Keratinocyte (primary cell): Measurements from ENCODE around the gene SRGN. TPM values are rescaled to one million over a fixed set of nuclear protein-coding genes. Genes with fewer than 3 reads are reported as not detected.

ENCODE experiments used
- DNase-seq: peaks from one replicate; pipeline ENCODE4 v3.0.0-alpha.2; 2011; ENCODE audit warnings: low read depth, missing footprints, low spot score
- FAIRE-seq: peaks from 2 replicates; lab custom pipeline; 2011; peaks lifted over from hg19 to GRCh38; lab: Jason Lieb, UNC
- H2AFZ ChIP-seq: 2 replicates; pipeline ENCODE4 v1.6.0; 2012; ENCODE audit warnings: low read length, control low read depth, inconsistent platforms; ENCODE audit not compliant: control insufficient read depth
- H3K27ac ChIP-seq: 2 replicates; pipeline ENCODE4 v1.5.1; 2011; ENCODE audit warnings: low read length; ENCODE audit not compliant: control insufficient read depth, insufficient read depth
- H3K27me3 ChIP-seq: 3 replicates; pipeline ENCODE4 v1.6.0; 2011; ENCODE audit warnings: low read length; ENCODE audit not compliant: control insufficient read depth, insufficient read depth; ENCODE audit errors: extremely low read depth
- H3K36me3 ChIP-seq, 2 experiments: 2 replicates in 1 of 2; 3 replicates in 1 of 2; pipeline ENCODE4 v1.5.1; 2011; ENCODE audit warnings: low read length in 2 of 2, mild to moderate bottlenecking in 1 of 2; ENCODE audit not compliant: control insufficient read depth in 2 of 2, insufficient read depth in 2 of 2; ENCODE audit errors: extremely low read depth in 1 of 2
- H3K4me1 ChIP-seq: 3 replicates; pipeline ENCODE4 v1.5.1; 2011; ENCODE audit warnings: low read length; ENCODE audit not compliant: control insufficient read depth, insufficient read depth; ENCODE audit errors: extremely low read depth
- H3K4me2 ChIP-seq: 3 replicates; pipeline ENCODE4 v1.6.0; 2011; ENCODE audit warnings: low read depth, low read length; ENCODE audit not compliant: control insufficient read depth, insufficient read depth; ENCODE audit errors: extremely low read depth
- H3K4me3 ChIP-seq, 3 experiments: fragments of 200-600 bp in 1 of 3; sonication (generic) in 1 of 3; 2 replicates in 2 of 3; 3 replicates in 1 of 3; pipeline ENCODE4 v1.5.1; 2011 to 2016; ENCODE audit warnings: low read length in 3 of 3, mild to moderate bottlenecking in 3 of 3, control low read depth in 2 of 3, inconsistent platforms in 1 of 3, low read depth in 1 of 3, mixed read lengths in 1 of 3, mixed run types in 1 of 3, moderate library complexity in 1 of 3; ENCODE audit not compliant: control insufficient read depth in 2 of 3, insufficient read depth in 2 of 3; ENCODE audit errors: extremely low read depth in 1 of 3
- H3K79me2 ChIP-seq: 2 replicates; pipeline ENCODE4 v1.6.0; 2012; ENCODE audit warnings: low read length; ENCODE audit not compliant: control insufficient read depth, insufficient read depth
- H3K9ac ChIP-seq: 3 replicates; pipeline ENCODE4 v1.6.0; 2011; ENCODE audit warnings: low read length; ENCODE audit not compliant: control insufficient read depth, insufficient read depth; ENCODE audit errors: extremely low read depth
- H3K9me1 ChIP-seq: 3 replicates; pipeline ENCODE4 v1.6.0; 2011; ENCODE audit warnings: low read length; ENCODE audit not compliant: control insufficient read depth, insufficient read depth; ENCODE audit errors: extremely low read depth
- H3K9me3 ChIP-seq: 2 replicates; pipeline ENCODE4 v1.5.1; 2012; ENCODE audit warnings: low read depth, low read length; ENCODE audit not compliant: control insufficient read depth
- H4K20me1 ChIP-seq: 3 replicates; pipeline ENCODE4 v1.6.0; 2011; ENCODE audit warnings: low read length; ENCODE audit not compliant: control insufficient read depth, insufficient read depth; ENCODE audit errors: extremely low read depth
- CTCF ChIP-seq, 3 experiments: IDR thresholded peaks in 1 of 3; conservative IDR thresholded peaks in 1 of 3; optimal IDR thresholded peaks in 1 of 3; 2 replicates in 2 of 3; 3 replicates in 1 of 3; pipeline versions ENCODE3 to v1.5.1; 2011; ENCODE audit warnings: low read length in 3 of 3, mild to moderate bottlenecking in 3 of 3, moderate library complexity in 2 of 3, control low read depth in 1 of 3, inconsistent platforms in 1 of 3; ENCODE audit not compliant: insufficient read depth in 2 of 3; ENCODE audit errors: extremely low read depth in 1 of 3
- EZH2 ChIP-seq: IDR thresholded peaks from one replicate; pipeline ENCODE4 v1.6.1; 2012; ENCODE audit warnings: inconsistent platforms, mild to moderate bottlenecking, low read length, moderate library complexity
- dilution Hi-C: fragments of 300-500 bp; cut with MboI; formaldehyde crosslinking; loops from one replicate; pipeline ENCODE4 v1.7.0; 2020; ENCODE audit warnings: low sequenced_read_pairs; ENCODE audit not compliant: extremely low pct_ligation_motif_present
- polyA plus RNA-seq, 5 experiments: library from polyadenylated mRNA; depleted of rRNA in 3 of 5; stranded (reverse) in 3 of 5; stranded (forward) in 1 of 5; unstranded in 1 of 5; fragments of >200 nt; gene quantifications; 1 replicate in 1 of 5; 2 replicates in 3 of 5; 3 replicates in 1 of 5; pipeline versions ENCODE4 v1.2.1 to v1.2.3, GENCODE V29; 2011 to 2012; ENCODE audit warnings: missing spikeins in 2 of 5, low read depth in 1 of 5, low replicate concordance in 1 of 5

Gene SRGN
- polyA plus RNA-seq, 1 donor (not counting 4 experiments of a cell fraction or from before 2014, with no cell fraction given), result 2.1 TPM

- Histone ChIP-seq H3K4me2 (no peak overlapping the region), H2AFZ (no peak overlapping the region), H3K36me3 (no peaks in the 10 kb centered on the region), H3K9ac (no peak overlapping the region), H3K27me3 (no peaks in the 10 kb centered on the region), H4K20me1 (no peaks in the 10 kb centered on the region), H3K9me1 (no peaks in the 10 kb centered on the region), H3K4me1 (no peaks in the 10 kb centered on the region), H3K9me3 (no peaks in the 10 kb centered on the region), H3K4me3 (no peak overlapping the region), H3K27ac (no peak overlapping the region), H3K79me2 (no peaks in the 10 kb centered on the region)
- dilution Hi-C loops, result no loop called here
- FAIRE-seq (no peak), DNase-seq (no peak)
- TF ChIP-seq CTCF (optimal IDR thresholded peaks at IDR 0.05 in 1 of 3, IDR thresholded peaks at IDR 0.05 in 1 of 3, conservative IDR thresholded peaks at IDR 0.05 in 1 of 3; ENCODE audit: extremely low read depth in 1 of 3, insufficient read depth in 2 of 3, low read length in 3 of 3) (no peak), EZH2 (no peak)
Measured at GRCh38 chr10:69078311-69078710, 9.6 kb upstream of the SRGN start.

DNA sequence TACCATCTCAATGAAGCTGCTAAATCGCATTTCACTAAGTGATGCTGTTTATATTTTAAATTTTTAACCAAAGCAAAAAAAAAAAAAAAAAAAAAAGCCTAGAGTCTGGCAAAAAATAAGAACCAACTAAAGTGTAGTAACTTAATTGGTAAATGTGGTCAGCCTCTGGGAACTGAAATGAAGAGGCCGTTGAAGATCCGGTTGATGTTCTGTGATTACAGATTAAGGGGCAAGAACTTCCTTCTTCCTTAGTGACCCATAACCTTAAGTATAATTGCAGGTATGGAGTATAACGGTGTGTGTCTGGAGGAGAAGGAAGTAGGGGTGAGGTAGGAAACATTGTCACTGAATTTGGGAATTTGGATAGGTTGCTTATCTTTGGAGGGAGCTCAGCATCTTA is 7.7 kb upstream of the SRGN start:
- H3K79me2 ChIP-seq, result no peaks in the 10 kb centered on the region
- no peaks in the 10 kb centered on the region for H4K20me1 ChIP-seq
- H3K9me3 ChIP-seq, result no peaks in the 10 kb centered on the region
- H3K9ac ChIP-seq, result no peak overlapping the region
- no peaks in the 10 kb centered on the region for H3K4me1 ChIP-seq
- no peak for DNase-seq
- TF ChIP-seq EZH2 (no peak), CTCF (optimal IDR thresholded peaks at IDR 0.05 in 1 of 3, IDR thresholded peaks at IDR 0.05 in 1 of 3, conservative IDR thresholded peaks at IDR 0.05 in 1 of 3; ENCODE audit: extremely low read depth in 1 of 3, insufficient read depth in 2 of 3, low read length in 3 of 3) (no peak)
- no peak overlapping the region for H2AFZ ChIP-seq
- H3K9me1 ChIP-seq, result no peaks in the 10 kb centered on the region
- H3K27ac ChIP-seq, result no peak overlapping the region
- no peaks in the 10 kb centered on the region for H3K36me3 ChIP-seq
- dilution Hi-C loops, result no loop called here
- no peak overlapping the region for H3K4me3 ChIP-seq
- FAIRE-seq, result no peak
- H3K27me3 ChIP-seq, result no peaks in the 10 kb centered on the region
- H3K4me2 ChIP-seq, result no peak overlapping the region
